ENCODE results near the gene ACP2. TPM values are rescaled to one million over a fixed set of nuclear protein-coding genes. Genes with fewer than 3 reads are reported as not detected.
A peak's percentile ranks its signal among the peaks of the same experiment; 100 is the strongest.

Gene ACP2
- total and polyA plus RNA-seq, 9 of the 15 experiments (the other 6 are each of a cell fraction or from before 2014, with no cell fraction given) = 1.9 to 20.0 (median 11.6) TPM

- TF ChIP-seq AFF1 (IDR thresholded peaks at IDR 0.05; ENCODE audit: low read depth in 1 of 2, partially characterized antibody in 2 of 2) (peak in 1 of 2 experiments; percentile 22), CREB1 (IDR thresholded peaks at IDR 0.05) (peak; percentile 54; the same call in 1 of the 2 replicates), CREB1 (CRISPR knock-in tag; IDR thresholded peaks at IDR 0.05) (peak; percentile 48; the same call in 1 of the 2 replicates), ZNF263 (CRISPR knock-in tag; IDR thresholded peaks at IDR 0.05; ENCODE audit: borderline replicate concordance) (peak; percentile 50; the same call in 1 of the 2 replicates), UBTF (IDR thresholded peaks at IDR 0.05; ENCODE audit: borderline replicate concordance in 1 of 2, low read depth in 2 of 2, low read length in 2 of 2) (0 out of 4 replicates have a peak, but pooled peaks have one; percentile 28 to 77), ZNF316 (IDR thresholded peaks at IDR 0.05) (0 out of 2 replicates have a peak, but pooled peaks have one; percentile 6), ESRRA (IDR thresholded peaks at IDR 0.05; ENCODE audit: borderline replicate concordance, low read depth) (peak; percentile 84; the same call in 1 of the 2 replicates), GABPB1 (CRISPR knock-in tag; IDR thresholded peaks at IDR 0.05) (peak; percentile 38; the same call in 1 of the 2 replicates), RNF2 (IDR thresholded peaks at IDR 0.05) (no peak; the same call in 1 of the 2 replicates), DPF2 (IDR thresholded peaks at IDR 0.05) (peak; percentile 46; the same call in 1 of the 2 replicates), MEIS2 (IDR thresholded peaks at IDR 0.05; ENCODE audit: partially characterized antibody) (peak; percentile 47), ZNF274 (IDR thresholded peaks at IDR 0.05; ENCODE audit: borderline replicate concordance, low read depth, low read length) (no peak), ZNF436 (CRISPR knock-in tag; IDR thresholded peaks at IDR 0.05) (no peak)
Observed at GRCh38 chr11:47270331-47271271, 22.0 kb upstream of the ACP2 start (continued).

Data from K562 (cell line).